HG03439 (cell line): ENCODE data around the gene TBC1D23.
"Not testable (repeated sequence)": the region's sequence is repeated elsewhere in the genome, so short reads cannot be mapped to it uniquely, and the experiment has no call there.

ENCODE experiments used
- ATAC-seq: cut with Tn5 transposase; IDR thresholded peaks from one replicate; pipeline ENCODE4 v1.9.1; 2021; ENCODE audit warnings: mild to moderate bottlenecking, moderate library complexity; ENCODE audit not compliant: unreplicated experiment

The TBC1D23 gene

GRCh38 chr3:100295089-100295488 is 34.3 kb downstream of the TBC1D23 start:
- ATAC-seq = no peak

- ATAC-seq = no peak
Measured at GRCh38 chr3:100297784-100298183, 37.0 kb downstream of the TBC1D23 start.

- ATAC-seq = no peak
Measured at GRCh38 chr3:100299016-100299415, 38.2 kb downstream of the TBC1D23 start.

- ATAC-seq = no peak
Measured at GRCh38 chr3:100306695-100307094, 45.9 kb downstream of the TBC1D23 start.

GRCh38 chr3:100310355-100310965 is 49.7 kb downstream of the TBC1D23 start:
- no peak for ATAC-seq

GRCh38 chr3:100311011-100311410 is 50.2 kb downstream of the TBC1D23 start:
- ATAC-seq = no peak

GRCh38 chr3:100316641-100317069 is 55.9 kb downstream of the TBC1D23 start:
- ATAC-seq = peak; percentile 71

GRCh38 chr3:100317912-100318311 is 57.1 kb downstream of the TBC1D23 start:
- no peak for ATAC-seq

GRCh38 chr3:100319951-100320350 is 59.2 kb downstream of the TBC1D23 start:
- no peak for ATAC-seq

- no peak for ATAC-seq
Measured at GRCh38 chr3:100324044-100324443, 63.3 kb downstream of the TBC1D23 start.

- no peak for ATAC-seq
Measured at GRCh38 chr3:100325827-100326226, 65.0 kb downstream of the TBC1D23 start.

GRCh38 chr3:100327377-100327776 is 66.6 kb downstream of the TBC1D23 start:
- ATAC-seq = not testable (repeated sequence)

GRCh38 chr3:100329800-100330489 is 69.2 kb downstream of the TBC1D23 start:
- no peak for ATAC-seq

- ATAC-seq = no peak
Measured at GRCh38 chr3:100330651-100331050, 69.9 kb downstream of the TBC1D23 start.

- no peak for ATAC-seq
Measured at GRCh38 chr3:100331660-100332059, 70.9 kb downstream of the TBC1D23 start.

GRCh38 chr3:100333051-100333450 is 72.3 kb downstream of the TBC1D23 start:
- ATAC-seq = no peak

- ATAC-seq = peak; percentile 17
Measured at GRCh38 chr3:100333970-100334487, 73.2 kb downstream of the TBC1D23 start.

- peak; percentile 94 for ATAC-seq
Measured at GRCh38 chr3:100334488-100335351, 73.9 kb downstream of the TBC1D23 start, which contains the start of gene NIT2. NIT2 (plus strand) TSS chr3:100334757; CDS start chr3:100334792, 35 bp downstream.

- peak; percentile 52 for ATAC-seq
Measured at GRCh38 chr3:100335434-100335833, 74.6 kb downstream of the TBC1D23 start.

GRCh38 chr3:100336229-100336628 is 75.4 kb downstream of the TBC1D23 start:
- ATAC-seq = not testable (repeated sequence)

- no peak for ATAC-seq
Measured at GRCh38 chr3:100338911-100339310, 78.1 kb downstream of the TBC1D23 start.
